ENCODE data around the gene OSBPL3.
A peak's percentile ranks its signal among the peaks of the same experiment; 100 is the strongest.

OSBPL3 gene

GRCh38 chr7:24816868-24817267, 163.1 kb downstream of the OSBPL3 start:
- H3K4me3 ChIP-seq (replicated peaks; ENCODE audit: low read depth, low read length): no peak overlapping the region
- no peak for DNase-seq (ENCODE audit: low read depth)
- TF ChIP-seq CTCF (IDR thresholded peaks at IDR 0.05; ENCODE audit: low read length, missing control alignments): no peak

- no peak overlapping the region for H3K4me3 ChIP-seq (replicated peaks; ENCODE audit: low read depth, low read length)
- DNase-seq (ENCODE audit: low read depth): peak; percentile 62
- TF ChIP-seq CTCF (IDR thresholded peaks at IDR 0.05; ENCODE audit: low read length, missing control alignments): peak; percentile 85
These were observed 167.6 kb downstream of the OSBPL3 start for GRCh38 chr7:24812305-24812945.

- no peak for TF ChIP-seq CTCF (IDR thresholded peaks at IDR 0.05; ENCODE audit: low read length, missing control alignments)
- H3K4me3 ChIP-seq (replicated peaks; ENCODE audit: low read depth, low read length): no peak overlapping the region
- no peak for DNase-seq (ENCODE audit: low read depth)
These were observed 171.5 kb downstream of the OSBPL3 start for GRCh38 chr7:24808518-24808917.

- H3K4me3 ChIP-seq (replicated peaks; ENCODE audit: low read depth, low read length): no peak overlapping the region
- TF ChIP-seq CTCF (IDR thresholded peaks at IDR 0.05; ENCODE audit: low read length, missing control alignments): no peak
- no peak for DNase-seq (ENCODE audit: low read depth)
These were observed 177.7 kb downstream of the OSBPL3 start for GRCh38 chr7:24802300-24802699.

GRCh38 chr7:24801883-24802282, 178.1 kb downstream of the OSBPL3 start:
- no peak for DNase-seq (ENCODE audit: low read depth)
- no peak for TF ChIP-seq CTCF (IDR thresholded peaks at IDR 0.05; ENCODE audit: low read length, missing control alignments)
- H3K4me3 ChIP-seq (replicated peaks; ENCODE audit: low read depth, low read length): no peak overlapping the region

GRCh38 chr7:24800667-24801066, 179.3 kb downstream of the OSBPL3 start:
- TF ChIP-seq CTCF (IDR thresholded peaks at IDR 0.05; ENCODE audit: low read length, missing control alignments): no peak
- H3K4me3 ChIP-seq (replicated peaks; ENCODE audit: low read depth, low read length): no peak overlapping the region
- no peak for DNase-seq (ENCODE audit: low read depth)

- TF ChIP-seq CTCF (IDR thresholded peaks at IDR 0.05; ENCODE audit: low read length, missing control alignments): no peak
- DNase-seq (ENCODE audit: low read depth): no peak
These were observed 179.9 kb downstream of the OSBPL3 start for GRCh38 chr7:24800073-24800472.

More at GRCh38 chr7:24800073-24800472, 179.9 kb downstream of the OSBPL3 start:
- no peak overlapping the region for H3K4me3 ChIP-seq (replicated peaks; ENCODE audit: low read depth, low read length)

All from fibroblast of pulmonary artery (primary cell).